BJ (cell line): Measurements from ENCODE around the gene MED7. TPM values are rescaled to one million over a fixed set of nuclear protein-coding genes. Genes with fewer than 3 reads are reported as not detected.

Experiments used
- polyA plus RNA-seq: library from polyadenylated mRNA; depleted of rRNA; stranded (reverse); fragments of >200 nt; gene quantifications from 2 replicates; pipeline ENCODE4 v1.2.3, GENCODE V29; 2011; rRNA removed

The MED7 gene
- polyA plus RNA-seq, 1 experiment: 5.7 TPM

Other genes with a start within 250 kb of the MED7 start
- not detected in 2 replicates for gene TIMD4, start 179.6 kb downstream of the MED7 start, polyA plus RNA-seq
- gene HAVCR1, start 83.7 kb downstream of the MED7 start, polyA plus RNA-seq: not detected in 2 replicates
- gene HAVCR2, start 33.8 kb downstream of the MED7 start, polyA plus RNA-seq: 0.05 TPM in 1 of 2 replicates, not detected in the other
- gene GARIN3, start 23.4 kb upstream of the MED7 start, polyA plus RNA-seq: not detected in 2 replicates
- gene ITK, start 38.0 kb upstream of the MED7 start, polyA plus RNA-seq: not detected in 2 replicates
- gene CYFIP2, start 123.3 kb upstream of the MED7 start, polyA plus RNA-seq: 4.2 and 4.4 TPM in 2 replicates